Measurements from ENCODE around the gene RPRML.

DNA sequence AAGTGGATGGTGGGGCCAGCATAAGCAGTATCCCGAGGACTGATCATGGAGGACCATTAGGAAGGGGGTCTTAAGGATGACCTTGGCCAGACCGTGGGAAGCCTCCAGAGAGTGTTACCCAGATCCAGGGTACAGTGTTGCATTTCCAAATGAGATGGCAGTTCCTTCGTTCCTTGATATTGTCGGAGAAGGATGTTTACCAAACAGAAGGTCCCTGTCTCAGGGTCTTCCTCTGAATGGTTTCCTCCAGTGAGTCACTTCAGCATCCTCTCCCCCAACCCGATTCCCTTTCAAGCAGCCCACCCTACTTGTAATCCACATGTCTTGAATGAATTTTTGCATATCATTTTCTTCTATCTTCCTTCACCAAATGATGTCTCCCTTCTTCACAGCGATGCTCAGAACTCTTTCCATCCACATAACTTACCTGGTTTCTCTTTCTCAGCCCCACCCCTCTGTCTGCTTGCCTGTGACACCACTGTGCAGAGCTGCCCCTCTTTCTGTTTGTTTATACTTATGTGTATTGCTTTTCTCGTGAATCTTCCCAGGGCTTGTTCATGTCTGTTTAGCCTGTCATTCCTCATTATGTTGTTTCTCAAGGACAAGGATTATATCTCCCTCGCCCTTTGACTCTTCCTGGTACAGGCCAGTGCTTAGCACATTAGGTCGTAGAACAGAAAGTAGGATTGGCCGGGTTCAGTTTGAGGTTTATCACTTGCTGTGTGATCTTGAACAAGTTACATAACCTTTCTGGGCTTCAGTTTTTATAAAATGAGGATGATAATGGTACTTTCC, 50.4 kb downstream of the RPRML start:
- TF ChIP-seq, protein P1, sequence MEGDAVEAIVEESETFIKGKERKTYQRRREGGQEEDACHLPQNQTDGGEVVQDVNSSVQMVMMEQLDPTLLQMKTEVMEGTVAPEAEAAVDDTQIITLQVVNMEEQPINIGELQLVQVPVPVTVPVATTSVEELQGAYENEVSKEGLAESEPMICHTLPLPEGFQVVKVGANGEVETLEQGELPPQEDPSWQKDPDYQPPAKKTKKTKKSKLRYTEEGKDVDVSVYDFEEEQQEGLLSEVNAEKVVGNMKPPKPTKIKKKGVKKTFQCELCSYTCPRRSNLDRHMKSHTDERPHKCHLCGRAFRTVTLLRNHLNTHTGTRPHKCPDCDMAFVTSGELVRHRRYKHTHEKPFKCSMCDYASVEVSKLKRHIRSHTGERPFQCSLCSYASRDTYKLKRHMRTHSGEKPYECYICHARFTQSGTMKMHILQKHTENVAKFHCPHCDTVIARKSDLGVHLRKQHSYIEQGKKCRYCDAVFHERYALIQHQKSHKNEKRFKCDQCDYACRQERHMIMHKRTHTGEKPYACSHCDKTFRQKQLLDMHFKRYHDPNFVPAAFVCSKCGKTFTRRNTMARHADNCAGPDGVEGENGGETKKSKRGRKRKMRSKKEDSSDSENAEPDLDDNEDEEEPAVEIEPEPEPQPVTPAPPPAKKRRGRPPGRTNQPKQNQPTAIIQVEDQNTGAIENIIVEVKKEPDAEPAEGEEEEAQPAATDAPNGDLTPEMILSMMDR (IDR thresholded peaks at IDR 0.05), result no peak
- TF ChIP-seq EZH2 (IDR thresholded peaks at IDR 0.05), result no peak

All from neural progenitor cell (in vitro differentiated cells).